ENCODE results near the gene MEIS1.

- no peak for TF ChIP-seq CTCF (IDR thresholded peaks at IDR 0.05; ENCODE audit: low read depth, low read length, poor library complexity, severe bottlenecking)
- TF ChIP-seq EZH2phosphoT487 (IDR thresholded peaks at IDR 0.05; ENCODE audit: borderline replicate concordance, low read length): no peak
Observed at GRCh38 chr2:66455490-66455889, 20.6 kb downstream of the MEIS1 start.
